NT2/D1 (cell line): ENCODE data around the gene IWS1.

ENCODE experiments used
- SUZ12 ChIP-seq: IDR thresholded peaks from 2 replicates; pipeline ENCODE4 v1.6.1; 2011; ENCODE audit not compliant: insufficient read length, insufficient read depth; ENCODE audit errors: extremely low read depth
- YY1 ChIP-seq: IDR thresholded peaks from 2 replicates; pipeline ENCODE4 v1.6.1; 2011; ENCODE audit not compliant: insufficient read length, insufficient read depth
- ZNF274 ChIP-seq: IDR thresholded peaks from 2 replicates; pipeline ENCODE4 v1.6.1; 2011; ENCODE audit warnings: mild to moderate bottlenecking, low read depth, low read length

GRCh38 chr2:127464470-127465257 lies 61.6 kb downstream of the IWS1 start:
- no peak for TF ChIP-seq YY1
- no peak for TF ChIP-seq ZNF274
- no peak for TF ChIP-seq SUZ12
